ENCODE data around the gene TXK.

TXK gene

DNA sequence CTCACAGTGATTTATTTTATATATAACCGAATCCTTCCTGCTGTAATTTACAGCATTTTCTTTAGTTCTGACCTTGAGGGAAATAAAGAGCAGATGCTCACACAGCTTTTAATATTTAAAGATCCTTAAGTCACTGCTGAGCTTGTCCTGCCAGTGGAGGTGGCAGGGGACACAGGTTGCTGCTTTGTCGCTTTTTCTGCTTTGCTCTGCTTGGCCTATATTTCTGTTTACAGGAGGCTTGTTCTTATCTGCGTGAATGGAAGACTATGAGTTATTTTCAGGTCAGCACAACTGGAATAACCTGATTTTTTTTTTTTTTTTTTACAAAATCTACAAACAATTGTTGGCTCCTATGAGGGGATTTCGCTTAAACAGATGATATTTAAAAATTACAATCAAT is 2.3 kb downstream of the TXK start:
- Histone ChIP-seq H2BK120ac (ENCODE audit: low read depth, low read length) (no peak overlapping the region), H3K4ac (ENCODE audit: low read depth in 1 of 2, low read length in 2 of 2) (no peak overlapping the region), H3K9ac (ENCODE audit: low read length) (no peak overlapping the region), H2BK12ac (ENCODE audit: low read length in 2 of 2) (no peak overlapping the region), H3K18ac (ENCODE audit: low read depth in 1 of 2, low read length in 2 of 2) (no peak overlapping the region), H2BK5ac (ENCODE audit: low read depth, low read length, poor library complexity, severe bottlenecking) (no peak overlapping the region), H3K27ac (ENCODE audit: low read length, poor library complexity, severe bottlenecking) (no peak overlapping the region), H3K23ac (ENCODE audit: low read length in 2 of 2) (no peak overlapping the region), H3K79me1 (replicated peaks; ENCODE audit: low read length, poor library complexity, severe bottlenecking) (no peaks in the 10 kb centered on the region), H3K9me3 (ENCODE audit: control insufficient read depth, low read length) (no peaks in the 10 kb centered on the region), H3K4me3 (ENCODE audit: insufficient read depth in 1 of 2, low read depth in 1 of 2, low read length in 2 of 2) (no peak overlapping the region), H3K14ac (ENCODE audit: low read length in 2 of 2) (no peak overlapping the region), H3K4me2 (ENCODE audit: low read length, poor library complexity, severe bottlenecking) (no peak overlapping the region), H2AK5ac (ENCODE audit: low read length, severe bottlenecking) (no peak overlapping the region), H2BK15ac (ENCODE audit: low read depth, poor library complexity, severe bottlenecking) (no peak overlapping the region), H3K36me3 (ENCODE audit: control insufficient read depth in 1 of 2, insufficient read depth in 2 of 2, low read depth in 1 of 2, low read length in 2 of 2) (peaks cover 5 to 8% of the 10 kb centered on the region in 2 experiments), H3K4me1 (ENCODE audit: control insufficient read depth, insufficient read depth, low read depth, low read length) (peaks cover 10% of the 10 kb centered on the region), H3K27me3 (ENCODE audit: control insufficient read depth in 1 of 2, insufficient read depth in 1 of 2, low read length in 2 of 2) (no peaks in the 10 kb centered on the region), H2AFZ (ENCODE audit: low read depth, low read length) (no peak overlapping the region), H4K91ac (ENCODE audit: low read length) (no peak overlapping the region), H4K8ac (ENCODE audit: low read length) (no peak overlapping the region)
- no peak for DNase-seq
- 100% methylated on average over 2 of the region's 4 CpGs for WGBS

DNA sequence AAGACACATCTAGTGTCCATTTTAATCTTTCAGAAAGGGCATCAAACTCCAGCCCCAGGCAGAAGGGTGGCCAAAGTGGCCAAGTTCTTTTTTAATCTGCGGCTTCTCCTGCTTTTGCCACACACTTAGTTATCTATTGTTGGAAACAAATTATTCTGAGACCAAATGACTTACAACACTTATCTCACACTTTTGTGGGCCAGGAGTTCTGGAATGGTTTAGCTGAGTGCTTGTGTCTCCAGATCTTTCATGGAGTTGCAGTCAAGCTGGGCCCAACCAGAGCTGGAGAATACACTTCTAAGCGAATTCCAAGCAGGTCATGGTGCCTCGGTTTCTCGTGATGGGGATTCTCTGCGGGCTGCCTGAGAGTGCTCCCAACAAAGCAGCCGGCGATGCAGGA is 4.0 kb downstream of the TXK start:
- 96% methylated on average over 6 of the region's 7 CpGs for WGBS
- H2AFZ ChIP-seq (ENCODE audit: low read depth, low read length) = no peak overlapping the region

DNA sequence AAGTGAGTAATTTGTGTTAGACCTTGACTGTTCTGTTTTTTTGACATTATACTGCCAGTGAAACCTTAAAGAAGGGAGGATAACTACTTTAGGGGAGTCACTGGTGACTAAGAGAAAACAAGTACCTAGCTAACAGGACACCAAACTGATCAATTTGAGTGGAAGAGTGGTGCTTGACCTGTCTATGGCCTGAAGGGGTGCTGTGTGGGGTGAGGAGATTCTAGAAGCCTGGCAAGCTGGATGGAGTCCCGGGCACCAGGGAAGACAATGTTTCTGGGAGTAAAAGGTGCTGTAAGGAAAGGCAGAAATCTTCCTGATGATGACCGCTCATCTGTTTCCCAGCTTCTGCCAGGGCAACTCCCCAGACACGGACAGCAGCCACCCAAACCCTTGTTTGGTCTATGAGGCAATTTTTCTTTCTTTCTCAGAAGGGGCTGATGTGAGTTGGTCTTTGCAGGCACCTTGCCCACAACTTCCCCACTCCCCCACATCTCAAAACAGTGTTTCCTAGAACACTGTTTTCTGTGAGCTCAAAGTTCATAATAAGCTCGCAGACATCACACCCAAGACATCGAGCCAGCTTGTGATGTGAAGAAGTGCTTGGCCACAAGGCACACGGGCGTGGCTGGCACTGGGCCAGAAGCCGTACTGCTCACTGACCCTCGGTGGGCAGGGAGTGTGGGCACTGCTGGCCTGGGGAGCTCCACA is 4.6 kb downstream of the TXK start:
- no peaks in the 10 kb centered on the region for H3K27me3 ChIP-seq (ENCODE audit: control insufficient read depth in 1 of 2, insufficient read depth in 1 of 2, low read length in 2 of 2)
- H4K91ac ChIP-seq (ENCODE audit: low read length) = peak overlapping the region; percentile 65
- no peak overlapping the region for H3K4me3 ChIP-seq (ENCODE audit: insufficient read depth in 1 of 2, low read depth in 1 of 2, low read length in 2 of 2)
- H3K4ac ChIP-seq (ENCODE audit: low read depth in 1 of 2, low read length in 2 of 2) = no peak overlapping the region
- H3K9ac ChIP-seq (ENCODE audit: low read length) = no peak overlapping the region
- H3K36me3 ChIP-seq (ENCODE audit: control insufficient read depth in 1 of 2, insufficient read depth in 2 of 2, low read depth in 1 of 2, low read length in 2 of 2) = no peaks in the 10 kb centered on the region
- 89% methylated on average over 8 of the region's 9 CpGs for WGBS
- H3K23ac ChIP-seq (ENCODE audit: low read length in 2 of 2) = no peak overlapping the region
- H3K4me2 ChIP-seq (ENCODE audit: low read length, poor library complexity, severe bottlenecking) = no peak overlapping the region
- H2BK12ac ChIP-seq (ENCODE audit: low read length in 2 of 2) = peak overlapping the region; percentile 57 to 62
- no peaks in the 10 kb centered on the region for H3K79me1 ChIP-seq (replicated peaks; ENCODE audit: low read length, poor library complexity, severe bottlenecking)
- H3K14ac ChIP-seq (ENCODE audit: low read length in 2 of 2) = peak overlapping the region in 1 of 2 experiments; percentile 51
- no peak overlapping the region for H2AFZ ChIP-seq (ENCODE audit: low read depth, low read length)
- H3K27ac ChIP-seq (ENCODE audit: low read length, poor library complexity, severe bottlenecking) = no peak overlapping the region
- no peak overlapping the region for H4K8ac ChIP-seq (ENCODE audit: low read length)
- no peak overlapping the region for H2BK5ac ChIP-seq (ENCODE audit: low read depth, low read length, poor library complexity, severe bottlenecking)
- H2AK5ac ChIP-seq (ENCODE audit: low read length, severe bottlenecking) = peak overlapping the region; percentile 29
- no peaks in the 10 kb centered on the region for H3K9me3 ChIP-seq (ENCODE audit: control insufficient read depth, low read length)
- peaks cover 10% of the 10 kb centered on the region for H3K4me1 ChIP-seq (ENCODE audit: control insufficient read depth, insufficient read depth, low read depth, low read length)
- peak overlapping the region; percentile 34 to 68 for H3K18ac ChIP-seq (ENCODE audit: low read depth in 1 of 2, low read length in 2 of 2)
- H2BK120ac ChIP-seq (ENCODE audit: low read depth, low read length) = no peak overlapping the region
- no peak for DNase-seq
- no peak overlapping the region for H2BK15ac ChIP-seq (ENCODE audit: low read depth, poor library complexity, severe bottlenecking)

More for the DNA sequence above, 4.0 kb downstream of the TXK start:
- no peaks in the 10 kb centered on the region for H3K9me3 ChIP-seq (ENCODE audit: control insufficient read depth, low read length)
- DNase-seq = no peak
- H3K27me3 ChIP-seq (ENCODE audit: control insufficient read depth in 1 of 2, insufficient read depth in 1 of 2, low read length in 2 of 2) = no peaks in the 10 kb centered on the region
- H2BK5ac ChIP-seq (ENCODE audit: low read depth, low read length, poor library complexity, severe bottlenecking) = no peak overlapping the region
- H3K27ac ChIP-seq (ENCODE audit: low read length, poor library complexity, severe bottlenecking) = no peak overlapping the region
- H3K4me1 ChIP-seq (ENCODE audit: control insufficient read depth, insufficient read depth, low read depth, low read length) = peaks cover 10% of the 10 kb centered on the region
- H2BK120ac ChIP-seq (ENCODE audit: low read depth, low read length) = no peak overlapping the region
- no peak overlapping the region for H4K91ac ChIP-seq (ENCODE audit: low read length)
- H3K9ac ChIP-seq (ENCODE audit: low read length) = no peak overlapping the region
- no peak overlapping the region for H4K8ac ChIP-seq (ENCODE audit: low read length)
- H2AK5ac ChIP-seq (ENCODE audit: low read length, severe bottlenecking) = peak overlapping the region; percentile 24
- H3K14ac ChIP-seq (ENCODE audit: low read length in 2 of 2) = no peak overlapping the region
- H3K36me3 ChIP-seq (ENCODE audit: control insufficient read depth in 1 of 2, insufficient read depth in 2 of 2, low read depth in 1 of 2, low read length in 2 of 2) = no peaks in the 10 kb centered on the region
- H3K4me2 ChIP-seq (ENCODE audit: low read length, poor library complexity, severe bottlenecking) = no peak overlapping the region
- H3K4me3 ChIP-seq (ENCODE audit: insufficient read depth in 1 of 2, low read depth in 1 of 2, low read length in 2 of 2) = no peak overlapping the region
- no peak overlapping the region for H3K4ac ChIP-seq (ENCODE audit: low read depth in 1 of 2, low read length in 2 of 2)
- no peak overlapping the region for H2BK15ac ChIP-seq (ENCODE audit: low read depth, poor library complexity, severe bottlenecking)
- H3K79me1 ChIP-seq (replicated peaks; ENCODE audit: low read length, poor library complexity, severe bottlenecking) = no peaks in the 10 kb centered on the region
- no peak overlapping the region for H3K23ac ChIP-seq (ENCODE audit: low read length in 2 of 2)
- no peak overlapping the region for H3K18ac ChIP-seq (ENCODE audit: low read depth in 1 of 2, low read length in 2 of 2)
- H2BK12ac ChIP-seq (ENCODE audit: low read length in 2 of 2) = no peak overlapping the region

DNA sequence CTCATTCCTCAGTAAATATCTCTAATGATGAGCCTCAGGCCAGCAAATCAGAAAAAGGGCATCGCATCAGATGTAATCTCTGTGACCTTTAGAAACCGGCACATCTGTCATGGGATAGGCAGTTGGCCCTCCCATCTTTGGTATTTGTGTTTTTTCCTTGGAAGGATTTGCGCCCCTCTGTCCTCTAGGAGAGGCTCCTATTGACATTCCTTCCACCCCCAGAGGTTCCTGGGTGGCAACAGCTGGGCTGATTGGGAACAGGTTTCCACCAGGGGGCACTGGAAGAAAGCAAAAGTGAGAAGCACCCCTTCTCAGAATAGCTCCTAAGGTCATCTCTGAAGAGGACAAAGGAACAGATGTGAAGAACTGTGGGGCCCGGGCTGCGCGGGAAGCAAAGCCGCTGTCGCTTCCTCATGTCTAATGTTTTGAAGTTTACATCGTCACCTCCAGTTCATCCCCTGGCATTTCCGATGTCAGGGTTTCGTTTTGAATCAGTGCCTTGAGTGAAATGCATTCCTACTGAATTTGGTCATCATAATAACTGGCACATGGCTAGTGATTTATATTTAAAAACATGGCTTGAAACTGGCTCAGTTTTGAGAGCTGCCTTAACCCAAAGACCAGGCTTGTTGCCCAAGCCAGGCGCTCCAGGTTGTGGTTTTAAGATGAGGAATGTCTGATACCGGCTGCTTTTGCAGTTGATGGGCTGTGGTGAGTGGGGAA is 6.2 kb downstream of the TXK start:
- no peaks in the 10 kb centered on the region for H3K9me3 ChIP-seq (ENCODE audit: control insufficient read depth, low read length)
- peaks cover 4 to 5% of the 10 kb centered on the region in 2 experiments for H3K27me3 ChIP-seq (ENCODE audit: control insufficient read depth in 1 of 2, insufficient read depth in 1 of 2, low read length in 2 of 2)
- no peaks in the 10 kb centered on the region for H3K79me1 ChIP-seq (replicated peaks; ENCODE audit: low read length, poor library complexity, severe bottlenecking)
- H3K36me3 ChIP-seq (ENCODE audit: control insufficient read depth in 1 of 2, insufficient read depth in 2 of 2, low read depth in 1 of 2, low read length in 2 of 2) = no peaks in the 10 kb centered on the region
- peak; percentile 86 for DNase-seq
- H4K8ac ChIP-seq (ENCODE audit: low read length) = no peak overlapping the region
- H2BK120ac ChIP-seq (ENCODE audit: low read depth, low read length) = no peak overlapping the region
- no peak overlapping the region for H2BK12ac ChIP-seq (ENCODE audit: low read length in 2 of 2)
- no peak overlapping the region for H3K4ac ChIP-seq (ENCODE audit: low read depth in 1 of 2, low read length in 2 of 2)
- H3K4me3 ChIP-seq (ENCODE audit: insufficient read depth in 1 of 2, low read depth in 1 of 2, low read length in 2 of 2) = peak overlapping the region in 1 of 2 experiments; percentile 48
- peak overlapping the region; percentile 61 for H2BK5ac ChIP-seq (ENCODE audit: low read depth, low read length, poor library complexity, severe bottlenecking)
- peak overlapping the region; percentile 79 for H3K27ac ChIP-seq (ENCODE audit: low read length, poor library complexity, severe bottlenecking)
- 6% methylated on average over 13 of the region's 13 CpGs for WGBS
- H2AFZ ChIP-seq (ENCODE audit: low read depth, low read length) = no peak overlapping the region
- H3K18ac ChIP-seq (ENCODE audit: low read depth in 1 of 2, low read length in 2 of 2) = peak overlapping the region in 1 of 2 experiments; percentile 5
- H2AK5ac ChIP-seq (ENCODE audit: low read length, severe bottlenecking) = no peak overlapping the region
- H4K91ac ChIP-seq (ENCODE audit: low read length) = no peak overlapping the region
- H3K23ac ChIP-seq (ENCODE audit: low read length in 2 of 2) = no peak overlapping the region
- peak overlapping the region; percentile 64 for H3K4me2 ChIP-seq (ENCODE audit: low read length, poor library complexity, severe bottlenecking)
- no peak overlapping the region for H3K14ac ChIP-seq (ENCODE audit: low read length in 2 of 2)
- H3K9ac ChIP-seq (ENCODE audit: low read length) = peak overlapping the region; percentile 57
- no peak overlapping the region for H2BK15ac ChIP-seq (ENCODE audit: low read depth, poor library complexity, severe bottlenecking)
- H3K4me1 ChIP-seq (ENCODE audit: control insufficient read depth, insufficient read depth, low read depth, low read length) = peaks cover 10% of the 10 kb centered on the region
